Adrenal gland (tissue), 5 donors: ENCODE results near the gene SLC24A4.

Source experiments
- POLR2A ChIP-seq, 2 donors: fragments of 450-650 bp; IDR thresholded peaks; one replicate each; pipeline ENCODE4 v1.6.1; 2017; ENCODE audit warnings: antibody characterized with exemption in 2 of 2, mild to moderate bottlenecking in 2 of 2, moderate library complexity in 1 of 2
- TF ChIP-seq, protein P1 (sequence below), 6 experiments: fragments of 450-650 bp in 4 of 6; fragments of 200-600 bp in 2 of 6; sonication (generic) in 1 of 6; IDR thresholded peaks; 1 replicate in 5 of 6; 2 replicates in 1 of 6; pipeline versions ENCODE4 v1.5.1 to v1.8.0; 2016 to 2021; ENCODE audit warnings: antibody characterized with exemption in 6 of 6, mild to moderate bottlenecking in 2 of 6, moderate library complexity in 1 of 6
- donor health status: DM: no; HTN: no; CAD: no.

DNA sequence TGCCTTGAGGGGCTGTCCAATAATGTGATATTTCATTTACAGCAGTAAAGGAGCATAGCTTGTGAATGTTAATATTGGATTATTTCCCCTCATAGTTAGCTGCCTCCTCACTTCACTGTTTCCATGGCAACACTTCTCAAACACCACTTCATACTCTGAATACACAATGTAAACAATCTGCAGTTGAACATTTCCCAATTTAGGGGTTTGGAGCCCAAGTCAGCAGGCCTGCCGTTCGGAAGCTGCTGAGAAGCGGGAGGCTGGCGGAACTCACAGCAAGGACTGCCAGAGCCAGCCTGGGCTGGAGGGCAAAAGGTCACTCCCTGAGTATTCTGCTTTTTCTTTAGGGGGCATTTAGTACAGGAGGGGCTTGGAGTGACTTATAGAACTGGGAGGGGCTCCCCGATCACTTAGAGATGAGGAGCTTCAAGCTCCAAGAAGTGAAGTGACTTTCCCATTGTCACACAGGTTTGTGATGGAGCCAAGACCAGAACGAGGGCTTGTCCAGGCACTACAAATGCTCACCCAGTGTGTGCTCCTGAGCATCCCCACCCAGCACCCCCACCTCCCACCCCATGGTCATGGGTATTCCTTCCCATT, 12.1 kb upstream of the SLC24A4 start:
- TF ChIP-seq, protein P1, sequence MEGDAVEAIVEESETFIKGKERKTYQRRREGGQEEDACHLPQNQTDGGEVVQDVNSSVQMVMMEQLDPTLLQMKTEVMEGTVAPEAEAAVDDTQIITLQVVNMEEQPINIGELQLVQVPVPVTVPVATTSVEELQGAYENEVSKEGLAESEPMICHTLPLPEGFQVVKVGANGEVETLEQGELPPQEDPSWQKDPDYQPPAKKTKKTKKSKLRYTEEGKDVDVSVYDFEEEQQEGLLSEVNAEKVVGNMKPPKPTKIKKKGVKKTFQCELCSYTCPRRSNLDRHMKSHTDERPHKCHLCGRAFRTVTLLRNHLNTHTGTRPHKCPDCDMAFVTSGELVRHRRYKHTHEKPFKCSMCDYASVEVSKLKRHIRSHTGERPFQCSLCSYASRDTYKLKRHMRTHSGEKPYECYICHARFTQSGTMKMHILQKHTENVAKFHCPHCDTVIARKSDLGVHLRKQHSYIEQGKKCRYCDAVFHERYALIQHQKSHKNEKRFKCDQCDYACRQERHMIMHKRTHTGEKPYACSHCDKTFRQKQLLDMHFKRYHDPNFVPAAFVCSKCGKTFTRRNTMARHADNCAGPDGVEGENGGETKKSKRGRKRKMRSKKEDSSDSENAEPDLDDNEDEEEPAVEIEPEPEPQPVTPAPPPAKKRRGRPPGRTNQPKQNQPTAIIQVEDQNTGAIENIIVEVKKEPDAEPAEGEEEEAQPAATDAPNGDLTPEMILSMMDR (IDR thresholded peaks at IDR 0.05), result no peak
- TF ChIP-seq POLR2A (IDR thresholded peaks at IDR 0.05), result no peak
